ENCODE measurements around the gene LRP8. TPM values are rescaled to one million over a fixed set of nuclear protein-coding genes. Genes with fewer than 3 reads are reported as not detected.

Gene LRP8
- total RNA-seq, 5 donors from 2014 or later (not counting 1 experiment from before 2014, with no cell fraction given), result 8.9 to 21.5 (median 19.8) TPM

- ATAC-seq (replicated peaks in 1 of 4) (no peak), DNase-seq (no peak)
- Histone ChIP-seq H3K4me1 (ENCODE audit: control insufficient read depth in 1 of 2, extremely low read depth in 1 of 2, insufficient read depth in 2 of 2, low read length in 2 of 2) (peaks cover 2 to 14% of the 10 kb centered on the region in 2 experiments), H3K27me3 (replicated peaks in 1 of 2; ENCODE audit: control insufficient read depth in 2 of 2, extremely low read depth in 1 of 2, insufficient read depth in 2 of 2, low read length in 1 of 2) (no peaks in the 10 kb centered on the region), H3K4me3 (ENCODE audit: control insufficient read depth in 1 of 2, extremely low read depth in 1 of 2, low read length in 1 of 2) (no peak overlapping the region), H3K27ac (ENCODE audit: low read length) (no peak overlapping the region), H3K9me3 (no peaks in the 10 kb centered on the region), H3K36me3 (ENCODE audit: control insufficient read depth in 2 of 2, extremely low read depth in 1 of 2, insufficient read depth in 1 of 2, low read length in 1 of 2) (peaks cover 0 to 2% of the 10 kb centered on the region in 2 donors)
- CTCF ChIA-PET, result no interaction called here
- no peaks in the 10 kb centered on the region for H3K36me3 Mint-ChIP-seq
- H3K4me3 Mint-ChIP-seq, result no peak overlapping the region
- no peak overlapping the region for H3K27ac Mint-ChIP-seq
- POLR2A ChIA-PET, result no interaction called here
- WGBS (ENCODE audit: insufficient coverage), result 90% methylated on average over 6 of the region's 7 CpGs
- H3K4me1 Mint-ChIP-seq, result peaks cover 3 to 14% (median 12%) of the 10 kb centered on the region in 3 donors
- H3K9me3 Mint-ChIP-seq, result no peaks in the 10 kb centered on the region
- H3K27me3 Mint-ChIP-seq, result no peaks in the 10 kb centered on the region
Observed at GRCh38 chr1:53304527-53304926, 23.3 kb downstream of the LRP8 start.

DNA sequence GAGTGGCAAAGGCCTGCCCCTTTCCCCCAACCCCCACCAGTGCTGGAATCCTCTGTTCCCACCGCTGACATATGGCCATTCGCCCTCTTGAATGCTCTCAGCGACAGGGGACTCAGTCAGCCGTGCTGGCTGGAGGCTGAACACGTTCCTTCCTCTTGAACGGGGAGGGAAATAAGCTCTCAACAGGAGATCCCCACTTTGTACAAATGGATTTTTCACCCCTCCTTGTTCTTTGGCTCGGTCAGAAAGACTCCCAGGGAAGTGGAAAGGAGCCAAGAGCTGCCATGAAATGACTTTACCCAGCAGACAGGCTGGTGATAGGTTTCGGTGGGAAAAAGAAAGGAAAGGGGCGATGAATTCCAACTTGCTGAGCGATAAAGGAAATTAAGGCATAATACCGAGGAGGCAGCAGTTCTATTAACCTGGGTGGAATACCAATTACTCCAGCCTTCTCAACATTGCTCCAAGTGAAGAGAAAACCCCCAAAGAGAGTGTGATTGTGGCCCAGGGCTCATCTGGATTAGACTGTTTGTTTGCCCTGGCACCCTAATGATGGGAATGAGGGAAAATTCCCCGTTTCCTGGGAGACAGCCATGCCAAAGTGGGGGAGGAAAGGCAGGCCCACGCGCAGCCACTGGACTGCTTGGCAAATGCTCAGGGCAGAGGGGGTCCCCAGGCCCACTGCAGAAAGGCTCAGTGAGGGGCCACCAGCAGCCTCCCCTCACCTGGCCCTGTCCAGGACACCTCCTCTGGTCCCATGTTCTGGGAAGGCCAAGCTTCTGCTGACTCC is 23.9 kb downstream of the LRP8 start:
- Histone ChIP-seq H3K9me3 (no peaks in the 10 kb centered on the region), H3K27me3 (replicated peaks in 1 of 2; ENCODE audit: control insufficient read depth in 2 of 2, extremely low read depth in 1 of 2, insufficient read depth in 2 of 2, low read length in 1 of 2) (no peaks in the 10 kb centered on the region), H3K36me3 (ENCODE audit: control insufficient read depth in 2 of 2, extremely low read depth in 1 of 2, insufficient read depth in 1 of 2, low read length in 1 of 2) (no peaks in the 10 kb centered on the region), H3K27ac (ENCODE audit: low read length) (no peak overlapping the region), H3K4me1 (ENCODE audit: control insufficient read depth in 1 of 2, extremely low read depth in 1 of 2, insufficient read depth in 2 of 2, low read length in 2 of 2) (peaks cover 2 to 14% of the 10 kb centered on the region in 2 experiments), H3K4me3 (ENCODE audit: control insufficient read depth in 1 of 2, extremely low read depth in 1 of 2, low read length in 1 of 2) (no peak overlapping the region)
- 94% methylated on average over 9 of the region's 14 CpGs for WGBS (ENCODE audit: insufficient coverage)
- Mint-ChIP-seq H3K9me3 (no peaks in the 10 kb centered on the region), H3K4me3 (no peak overlapping the region), H3K4me1 (peaks cover 3 to 18% (median 12%) of the 10 kb centered on the region in 3 donors), H3K27ac (no peak overlapping the region), H3K27me3 (no peaks in the 10 kb centered on the region), H3K36me3 (no peaks in the 10 kb centered on the region)
- DNase-seq (no peak), ATAC-seq (replicated peaks in 1 of 4) (no peak)
- POLR2A ChIA-PET, result no interaction called here
- CTCF ChIA-PET, result no interaction called here

GRCh38 chr1:53303243-53303642 is 24.6 kb downstream of the LRP8 start:
- no peak overlapping the region for H3K4me3 ChIP-seq (ENCODE audit: control insufficient read depth in 1 of 2, extremely low read depth in 1 of 2, low read length in 1 of 2)
- no peak overlapping the region for H3K27ac ChIP-seq (ENCODE audit: low read length)
- no peak for DNase-seq
- no peaks in the 10 kb centered on the region for H3K27me3 ChIP-seq (replicated peaks in 1 of 2; ENCODE audit: control insufficient read depth in 2 of 2, extremely low read depth in 1 of 2, insufficient read depth in 2 of 2, low read length in 1 of 2)
- no peaks in the 10 kb centered on the region for H3K27me3 Mint-ChIP-seq
- H3K36me3 Mint-ChIP-seq, result no peaks in the 10 kb centered on the region
- peaks cover 3 to 20% (median 12%) of the 10 kb centered on the region in 3 donors for H3K4me1 Mint-ChIP-seq
- WGBS (ENCODE audit: insufficient coverage), result 100% methylated on average over 4 of the region's 7 CpGs
- ChIA-PET CTCF (no interaction called here), POLR2A (no interaction called here)
- no peaks in the 10 kb centered on the region for H3K9me3 ChIP-seq
- no peak overlapping the region for H3K4me3 Mint-ChIP-seq
- H3K9me3 Mint-ChIP-seq, result no peaks in the 10 kb centered on the region
- no peak for ATAC-seq (replicated peaks in 1 of 4)
- H3K27ac Mint-ChIP-seq, result no peak overlapping the region
- no peaks in the 10 kb centered on the region for H3K36me3 ChIP-seq (ENCODE audit: control insufficient read depth in 2 of 2, extremely low read depth in 1 of 2, insufficient read depth in 1 of 2, low read length in 1 of 2)
- peaks cover 2 to 14% of the 10 kb centered on the region in 2 experiments for H3K4me1 ChIP-seq (ENCODE audit: control insufficient read depth in 1 of 2, extremely low read depth in 1 of 2, insufficient read depth in 2 of 2, low read length in 2 of 2)

GRCh38 chr1:53299233-53299632 is 28.6 kb downstream of the LRP8 start:
- Mint-ChIP-seq H3K4me1 (peaks cover 14 to 20% (median 14%) of the 10 kb centered on the region in 3 donors), H3K4me3 (no peak overlapping the region), H3K36me3 (no peaks in the 10 kb centered on the region), H3K27ac (no peak overlapping the region), H3K27me3 (no peaks in the 10 kb centered on the region), H3K9me3 (no peaks in the 10 kb centered on the region)
- H3K27me3 ChIP-seq (replicated peaks in 1 of 2; ENCODE audit: control insufficient read depth in 2 of 2, extremely low read depth in 1 of 2, insufficient read depth in 2 of 2, low read length in 1 of 2), result no peaks in the 10 kb centered on the region
- H3K36me3 ChIP-seq (ENCODE audit: control insufficient read depth in 2 of 2, extremely low read depth in 1 of 2, insufficient read depth in 1 of 2, low read length in 1 of 2), result no peaks in the 10 kb centered on the region
- no peak overlapping the region for H3K27ac ChIP-seq (ENCODE audit: low read length)
- ChIA-PET POLR2A (no interaction called here), CTCF (no interaction called here)
- ATAC-seq (replicated peaks in 1 of 4) (no peak), DNase-seq (no peak)
- H3K4me3 ChIP-seq (ENCODE audit: control insufficient read depth in 1 of 2, extremely low read depth in 1 of 2, low read length in 1 of 2), result no peak overlapping the region
- WGBS (ENCODE audit: insufficient coverage), result 88% methylated on average over 2 of the region's 3 CpGs
- peaks cover 0 to 31% of the 10 kb centered on the region in 2 experiments for H3K4me1 ChIP-seq (ENCODE audit: control insufficient read depth in 1 of 2, extremely low read depth in 1 of 2, insufficient read depth in 2 of 2, low read length in 2 of 2)
- no peaks in the 10 kb centered on the region for H3K9me3 ChIP-seq

- Histone ChIP-seq H3K4me3 (ENCODE audit: control insufficient read depth in 1 of 2, extremely low read depth in 1 of 2, low read length in 1 of 2) (no peak overlapping the region), H3K36me3 (ENCODE audit: control insufficient read depth in 2 of 2, extremely low read depth in 1 of 2, insufficient read depth in 1 of 2, low read length in 1 of 2) (no peaks in the 10 kb centered on the region), H3K4me1 (ENCODE audit: control insufficient read depth in 1 of 2, extremely low read depth in 1 of 2, insufficient read depth in 2 of 2, low read length in 2 of 2) (peaks cover 0 to 42% of the 10 kb centered on the region in 2 experiments), H3K9me3 (no peaks in the 10 kb centered on the region), H3K27me3 (replicated peaks in 1 of 2; ENCODE audit: control insufficient read depth in 2 of 2, extremely low read depth in 1 of 2, insufficient read depth in 2 of 2, low read length in 1 of 2) (no peaks in the 10 kb centered on the region), H3K27ac (ENCODE audit: low read length) (no peak overlapping the region)
- Mint-ChIP-seq H3K4me1 (peaks cover 25 to 31% (median 25%) of the 10 kb centered on the region in 3 donors), H3K4me3 (no peak overlapping the region), H3K36me3 (no peaks in the 10 kb centered on the region), H3K27me3 (no peaks in the 10 kb centered on the region), H3K27ac (no peak overlapping the region), H3K9me3 (no peaks in the 10 kb centered on the region)
- WGBS (ENCODE audit: insufficient coverage), result 64% methylated on average over 9 of the region's 12 CpGs
- CTCF ChIA-PET, result interaction anchor here in 1 of 2 donors (0.6 kb wide), 1 partner anchor 94 kb away, joined by 3 read pairs; no protein-coding TSS in a partner anchor
- POLR2A ChIA-PET, result interaction anchor here in 1 of 2 donors (0.7 kb wide), 1 partner anchor 74 kb away, joined by 3 read pairs; no protein-coding TSS in a partner anchor
- ATAC-seq (replicated peaks in 1 of 4) (no peak), DNase-seq (no peak)
Observed at GRCh38 chr1:53298045-53298637, 29.7 kb downstream of the LRP8 start.

DNA sequence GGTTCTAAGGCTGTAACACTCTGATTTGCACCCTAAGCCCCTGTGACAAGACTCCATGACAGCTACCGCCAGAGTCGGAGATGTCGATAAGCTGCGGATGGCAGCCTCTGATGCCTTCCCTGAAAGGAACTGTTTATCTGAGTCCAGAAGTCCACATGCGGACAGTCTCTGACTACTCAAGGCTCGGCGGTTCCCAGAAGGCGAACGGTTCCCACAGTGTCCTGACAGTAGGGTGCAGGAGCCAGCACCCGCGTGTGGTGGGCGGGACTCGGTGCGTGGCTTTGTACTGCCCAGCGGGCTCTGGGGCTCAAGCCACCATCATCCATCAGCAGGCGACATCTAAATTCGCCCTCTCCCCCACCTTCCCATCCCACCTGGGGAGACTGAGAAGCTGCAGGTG is 30.7 kb downstream of the LRP8 start:
- Mint-ChIP-seq H3K27me3 (no peaks in the 10 kb centered on the region), H3K9me3 (no peaks in the 10 kb centered on the region), H3K4me3 (no peak overlapping the region), H3K4me1 (peaks cover 31 to 34% (median 32%) of the 10 kb centered on the region in 3 donors), H3K27ac (no peak overlapping the region), H3K36me3 (no peaks in the 10 kb centered on the region)
- 93% methylated on average over 11 of the region's 17 CpGs for WGBS (ENCODE audit: insufficient coverage)
- H3K4me1 ChIP-seq (ENCODE audit: control insufficient read depth in 1 of 2, extremely low read depth in 1 of 2, insufficient read depth in 2 of 2, low read length in 2 of 2), result peaks cover 0 to 49% of the 10 kb centered on the region in 2 experiments
- POLR2A ChIA-PET, result no interaction called here
- H3K27me3 ChIP-seq (replicated peaks in 1 of 2; ENCODE audit: control insufficient read depth in 2 of 2, extremely low read depth in 1 of 2, insufficient read depth in 2 of 2, low read length in 1 of 2), result no peaks in the 10 kb centered on the region
- CTCF ChIA-PET, result no interaction called here
- H3K27ac ChIP-seq (ENCODE audit: low read length), result no peak overlapping the region
- H3K4me3 ChIP-seq (ENCODE audit: control insufficient read depth in 1 of 2, extremely low read depth in 1 of 2, low read length in 1 of 2), result no peak overlapping the region
- DNase-seq, result no peak
- no peaks in the 10 kb centered on the region for H3K36me3 ChIP-seq (ENCODE audit: control insufficient read depth in 2 of 2, extremely low read depth in 1 of 2, insufficient read depth in 1 of 2, low read length in 1 of 2)
- ATAC-seq (replicated peaks in 1 of 4), result no peak
- no peaks in the 10 kb centered on the region for H3K9me3 ChIP-seq
